Panc1 (cell line): ENCODE data around the gene PHC3.

ENCODE experiments used
- POLR2AphosphoS5 ChIP-seq: IDR thresholded peaks from 2 replicates; pipeline ENCODE4 v1.6.1; 2012; ENCODE audit warnings: mild to moderate bottlenecking, low read depth, low read length, moderate library complexity
- TF ChIP-seq, protein P1 (sequence below): fragments of 450-650 bp; IDR thresholded peaks from 2 replicates; pipeline ENCODE4 v1.5.1; 2017; ENCODE audit warnings: mild to moderate bottlenecking

DNA sequence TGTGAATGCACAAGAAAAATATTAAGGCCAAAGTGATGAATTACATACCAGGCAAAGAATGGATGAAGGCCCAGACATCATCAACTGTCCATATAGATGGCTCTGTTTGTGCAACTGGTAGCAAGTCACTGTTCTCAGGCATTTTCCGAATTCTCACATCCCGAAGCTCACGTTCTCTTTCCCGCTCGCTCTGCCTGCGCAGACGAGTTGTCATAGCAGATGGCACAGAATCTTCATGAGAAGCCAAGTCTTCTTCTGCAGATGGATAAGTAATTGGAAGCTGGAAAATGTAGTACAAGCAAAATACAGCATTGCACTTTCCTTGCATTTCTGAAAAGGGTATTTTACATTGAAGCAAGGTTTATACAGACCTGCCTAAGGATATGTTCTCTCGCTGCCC is 79.1 kb downstream of the PHC3 start:
- TF ChIP-seq, protein P1, sequence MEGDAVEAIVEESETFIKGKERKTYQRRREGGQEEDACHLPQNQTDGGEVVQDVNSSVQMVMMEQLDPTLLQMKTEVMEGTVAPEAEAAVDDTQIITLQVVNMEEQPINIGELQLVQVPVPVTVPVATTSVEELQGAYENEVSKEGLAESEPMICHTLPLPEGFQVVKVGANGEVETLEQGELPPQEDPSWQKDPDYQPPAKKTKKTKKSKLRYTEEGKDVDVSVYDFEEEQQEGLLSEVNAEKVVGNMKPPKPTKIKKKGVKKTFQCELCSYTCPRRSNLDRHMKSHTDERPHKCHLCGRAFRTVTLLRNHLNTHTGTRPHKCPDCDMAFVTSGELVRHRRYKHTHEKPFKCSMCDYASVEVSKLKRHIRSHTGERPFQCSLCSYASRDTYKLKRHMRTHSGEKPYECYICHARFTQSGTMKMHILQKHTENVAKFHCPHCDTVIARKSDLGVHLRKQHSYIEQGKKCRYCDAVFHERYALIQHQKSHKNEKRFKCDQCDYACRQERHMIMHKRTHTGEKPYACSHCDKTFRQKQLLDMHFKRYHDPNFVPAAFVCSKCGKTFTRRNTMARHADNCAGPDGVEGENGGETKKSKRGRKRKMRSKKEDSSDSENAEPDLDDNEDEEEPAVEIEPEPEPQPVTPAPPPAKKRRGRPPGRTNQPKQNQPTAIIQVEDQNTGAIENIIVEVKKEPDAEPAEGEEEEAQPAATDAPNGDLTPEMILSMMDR = no peak
- no peak for TF ChIP-seq POLR2AphosphoS5
